Neural progenitor cell (in vitro differentiated cells): ENCODE measurements around the gene BAHD1.

ENCODE experiments used
- EZH2 ChIP-seq: fragments of 200-600 bp; sonication (generic); IDR thresholded peaks from 2 replicates; pipeline ENCODE4 v1.6.1; 2017; ENCODE audit warnings: antibody characterized with exemption, mild to moderate bottlenecking, moderate library complexity
- TF ChIP-seq, protein P1 (sequence below): fragments of 200-600 bp; sonication (generic); IDR thresholded peaks from 2 replicates; pipeline ENCODE4 v1.5.1; 2017; ENCODE audit warnings: antibody characterized with exemption, mild to moderate bottlenecking

DNA sequence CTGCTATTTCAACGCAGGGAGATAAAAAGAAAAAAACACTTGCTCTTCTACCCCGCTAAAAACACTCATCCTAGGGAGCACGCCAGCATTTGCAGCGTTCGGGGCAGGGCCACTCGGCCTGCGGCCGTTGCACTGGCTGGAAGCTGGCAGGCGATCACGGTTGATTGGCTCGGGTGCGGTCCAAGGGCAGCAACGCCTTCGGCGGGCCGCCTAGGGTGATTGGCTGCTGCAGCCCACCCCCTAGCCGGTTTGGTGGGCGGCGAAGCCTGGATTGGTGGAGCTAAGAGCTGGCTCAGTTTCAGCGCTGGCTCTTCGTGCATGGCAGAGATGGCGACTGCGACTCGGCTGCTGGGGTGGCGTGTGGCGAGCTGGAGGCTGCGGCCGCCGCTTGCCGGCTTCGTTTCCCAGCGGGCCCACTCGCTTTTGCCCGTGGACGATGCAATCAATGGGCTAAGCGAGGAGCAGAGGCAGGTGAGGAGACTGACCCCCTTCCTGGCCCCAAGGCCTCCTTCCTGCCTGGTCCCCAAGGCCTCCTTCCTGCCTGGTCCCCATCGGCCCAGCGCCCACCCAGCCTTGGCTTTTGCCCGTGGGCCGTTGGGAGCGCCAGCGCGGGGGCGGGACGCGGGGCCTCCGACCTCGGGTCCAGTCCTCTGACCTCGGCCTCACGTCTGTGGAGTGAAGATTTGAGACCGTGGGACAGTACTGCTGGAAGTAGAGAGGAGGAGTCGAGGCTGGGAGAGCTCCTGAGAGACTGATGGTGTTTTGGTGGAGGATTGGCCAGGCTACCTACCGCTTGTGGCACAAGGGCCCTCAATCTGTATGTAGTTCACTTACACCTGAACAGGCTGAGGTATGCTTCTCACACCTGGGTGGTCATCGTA, 35.0 kb upstream of the BAHD1 start, which contains the start of gene IVD:
- TF ChIP-seq, protein P1, sequence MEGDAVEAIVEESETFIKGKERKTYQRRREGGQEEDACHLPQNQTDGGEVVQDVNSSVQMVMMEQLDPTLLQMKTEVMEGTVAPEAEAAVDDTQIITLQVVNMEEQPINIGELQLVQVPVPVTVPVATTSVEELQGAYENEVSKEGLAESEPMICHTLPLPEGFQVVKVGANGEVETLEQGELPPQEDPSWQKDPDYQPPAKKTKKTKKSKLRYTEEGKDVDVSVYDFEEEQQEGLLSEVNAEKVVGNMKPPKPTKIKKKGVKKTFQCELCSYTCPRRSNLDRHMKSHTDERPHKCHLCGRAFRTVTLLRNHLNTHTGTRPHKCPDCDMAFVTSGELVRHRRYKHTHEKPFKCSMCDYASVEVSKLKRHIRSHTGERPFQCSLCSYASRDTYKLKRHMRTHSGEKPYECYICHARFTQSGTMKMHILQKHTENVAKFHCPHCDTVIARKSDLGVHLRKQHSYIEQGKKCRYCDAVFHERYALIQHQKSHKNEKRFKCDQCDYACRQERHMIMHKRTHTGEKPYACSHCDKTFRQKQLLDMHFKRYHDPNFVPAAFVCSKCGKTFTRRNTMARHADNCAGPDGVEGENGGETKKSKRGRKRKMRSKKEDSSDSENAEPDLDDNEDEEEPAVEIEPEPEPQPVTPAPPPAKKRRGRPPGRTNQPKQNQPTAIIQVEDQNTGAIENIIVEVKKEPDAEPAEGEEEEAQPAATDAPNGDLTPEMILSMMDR: no peak
- no peak for TF ChIP-seq EZH2
